ENCODE results near the gene ARHGEF10L. TPM values are rescaled to one million over a fixed set of nuclear protein-coding genes. Genes with fewer than 3 reads are reported as not detected.

ARHGEF10L gene
- total RNA-seq, 1 donor from 2014 or later: 3.1 TPM

- Mint-ChIP-seq H3K9me3 (ENCODE audit: unreplicated experiment) (no peaks in the 10 kb centered on the region), H3K27ac (ENCODE audit: unreplicated experiment) (no peak overlapping the region), H3K4me1 (ENCODE audit: unreplicated experiment) (peaks cover 30% of the 10 kb centered on the region), H3K36me3 (ENCODE audit: low read depth, unreplicated experiment) (no peaks in the 10 kb centered on the region), H3K4me3 (ENCODE audit: unreplicated experiment) (no peak overlapping the region), H3K27me3 (ENCODE audit: unreplicated experiment) (peaks cover 10% of the 10 kb centered on the region)
- DNase-seq (ENCODE audit: low spot score): no peak
- no peak for TF ChIP-seq CTCF (IDR thresholded peaks at IDR 0.05; ENCODE audit: unreplicated experiment)
Measured at GRCh38 chr1:17577907-17578297, 38.4 kb downstream of the ARHGEF10L start.

DNA sequence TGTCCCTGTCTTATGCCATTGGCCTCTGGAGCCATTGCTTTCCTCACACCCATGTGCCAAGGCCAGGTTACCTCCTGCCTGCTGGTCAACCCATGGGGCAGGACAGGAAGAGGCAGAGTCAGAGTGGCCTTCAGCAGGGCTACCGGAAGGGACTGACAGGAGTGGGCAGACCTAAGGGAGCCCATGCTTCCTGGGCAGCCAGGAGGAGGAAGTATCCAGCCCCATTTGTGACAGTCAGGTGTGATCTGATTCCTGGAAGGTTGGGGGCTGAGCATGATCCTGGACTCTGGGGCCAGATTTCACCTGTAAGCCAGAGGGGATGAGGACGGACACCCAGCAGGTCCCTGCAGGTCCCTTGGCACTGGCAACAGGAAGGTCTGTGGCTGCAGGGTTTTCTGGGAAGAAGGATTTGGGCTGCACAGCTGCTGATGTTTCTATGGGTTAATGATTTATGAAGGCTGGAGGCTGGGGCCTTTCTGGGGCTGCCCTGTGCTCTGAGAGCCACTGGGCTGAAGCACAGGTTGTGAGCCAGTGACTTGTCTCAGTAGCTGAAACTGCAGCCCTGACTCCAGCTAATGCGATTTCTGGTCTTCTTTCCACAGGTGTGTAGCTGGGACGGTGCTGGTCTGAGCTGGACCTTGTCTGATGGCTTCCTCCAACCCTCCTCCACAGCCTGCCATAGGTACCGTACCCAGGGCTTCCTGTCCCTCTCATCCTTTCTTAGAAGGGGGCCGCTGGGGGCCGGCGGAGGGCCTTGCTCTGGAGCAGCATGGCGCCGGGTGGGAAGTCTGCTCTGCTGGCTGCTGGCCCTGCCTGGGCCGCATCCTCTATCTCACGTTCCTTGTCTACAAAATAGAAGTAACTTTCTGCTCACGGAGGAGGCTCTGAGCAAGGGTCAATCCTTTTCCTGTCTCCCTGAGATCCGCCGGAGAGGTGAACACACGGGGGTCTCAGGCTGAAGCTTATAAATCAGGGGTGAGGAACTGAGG, 40.7 kb downstream of the ARHGEF10L start:
- no peak overlapping the region for H3K27ac Mint-ChIP-seq (ENCODE audit: unreplicated experiment)
- H3K27me3 Mint-ChIP-seq (ENCODE audit: unreplicated experiment): peaks cover 7% of the 10 kb centered on the region
- TF ChIP-seq CTCF (IDR thresholded peaks at IDR 0.05; ENCODE audit: unreplicated experiment): no peak
- no peaks in the 10 kb centered on the region for H3K9me3 Mint-ChIP-seq (ENCODE audit: unreplicated experiment)
- H3K36me3 Mint-ChIP-seq (ENCODE audit: low read depth, unreplicated experiment): no peaks in the 10 kb centered on the region
- DNase-seq (ENCODE audit: low spot score): no peak
- peaks cover 18% of the 10 kb centered on the region for H3K4me1 Mint-ChIP-seq (ENCODE audit: unreplicated experiment)
- H3K4me3 Mint-ChIP-seq (ENCODE audit: unreplicated experiment): no peak overlapping the region

DNA sequence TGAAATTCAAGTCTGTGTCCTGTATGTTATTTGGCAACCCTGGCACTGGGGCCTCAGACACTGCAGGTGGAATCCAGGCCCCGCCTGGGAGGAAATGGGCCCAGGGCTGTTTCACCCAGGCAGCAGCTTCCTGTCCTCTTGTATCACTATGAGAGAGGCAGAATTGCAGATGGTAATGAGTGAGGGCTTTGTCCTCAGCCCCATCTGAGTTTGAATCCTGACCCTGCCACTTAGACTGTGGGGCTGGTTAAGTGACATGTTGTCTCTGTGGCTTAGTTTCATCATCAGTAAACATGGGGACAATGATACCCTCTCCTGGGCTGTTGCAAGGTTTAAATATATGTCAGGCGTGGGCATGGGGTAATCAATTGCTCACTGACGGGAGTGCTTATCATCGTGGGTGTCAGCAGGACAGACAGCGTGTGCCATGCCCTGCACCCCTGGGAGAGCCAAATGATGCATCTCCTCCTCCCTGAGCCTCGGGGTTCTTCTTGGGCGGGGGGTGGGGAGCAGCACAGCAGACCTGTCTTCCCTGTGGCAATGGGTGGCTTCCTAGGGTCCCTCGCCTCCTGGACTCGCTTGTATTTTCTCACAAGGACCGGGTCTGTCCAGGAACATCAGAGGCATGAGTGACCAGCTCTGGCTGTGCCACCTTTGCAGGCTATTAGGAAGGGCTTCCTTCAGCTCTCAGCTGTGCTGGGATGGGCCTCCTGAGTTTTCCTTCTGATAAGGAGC, 42.1 kb downstream of the ARHGEF10L start:
- no peaks in the 10 kb centered on the region for H3K36me3 Mint-ChIP-seq (ENCODE audit: low read depth, unreplicated experiment)
- H3K27ac Mint-ChIP-seq (ENCODE audit: unreplicated experiment): no peak overlapping the region

GRCh38 chr1:17582124-17582774, 42.8 kb downstream of the ARHGEF10L start:
- DNase-seq (ENCODE audit: low spot score): no peak
- H3K9me3 Mint-ChIP-seq (ENCODE audit: unreplicated experiment): no peaks in the 10 kb centered on the region
- H3K36me3 Mint-ChIP-seq (ENCODE audit: low read depth, unreplicated experiment): no peaks in the 10 kb centered on the region
- peaks cover 21% of the 10 kb centered on the region for H3K4me1 Mint-ChIP-seq (ENCODE audit: unreplicated experiment)
- H3K4me3 Mint-ChIP-seq (ENCODE audit: unreplicated experiment): no peak overlapping the region
- H3K27ac Mint-ChIP-seq (ENCODE audit: unreplicated experiment): peak overlapping the region; percentile 41
- H3K27me3 Mint-ChIP-seq (ENCODE audit: unreplicated experiment): peaks cover 6% of the 10 kb centered on the region
- TF ChIP-seq CTCF (IDR thresholded peaks at IDR 0.05; ENCODE audit: unreplicated experiment): no peak

More for the DNA sequence above, 42.1 kb downstream of the ARHGEF10L start:
- no peak for DNase-seq (ENCODE audit: low spot score)
- Mint-ChIP-seq H3K4me3 (ENCODE audit: unreplicated experiment) (no peak overlapping the region), H3K4me1 (ENCODE audit: unreplicated experiment) (peaks cover 14% of the 10 kb centered on the region), H3K9me3 (ENCODE audit: unreplicated experiment) (no peaks in the 10 kb centered on the region), H3K27me3 (ENCODE audit: unreplicated experiment) (peaks cover 3% of the 10 kb centered on the region)
- TF ChIP-seq CTCF (IDR thresholded peaks at IDR 0.05; ENCODE audit: unreplicated experiment): no peak
